HCT116 (cell line): ENCODE results near the gene EVX2.

Experiments used
- CTCF ChIP-seq, 3 experiments: fragments of 200-600 bp in 1 of 3; sonication (generic) in 1 of 3; IDR thresholded peaks in 2 of 3; conservative IDR thresholded peaks in 1 of 3; 2 replicates each; pipeline ENCODE4 v1.5.1; 2012 to 2017; ENCODE audit warnings: low read depth in 2 of 3, low read length in 2 of 3, antibody characterized with exemption in 1 of 3, borderline replicate concordance in 1 of 3, control low read depth in 1 of 3, mild to moderate bottlenecking in 1 of 3, mixed read lengths in 1 of 3, mixed run types in 1 of 3, moderate library complexity in 1 of 3; ENCODE audit not compliant: insufficient read depth in 1 of 3
- EZH2 ChIP-seq: fragments of 200-600 bp; sonication (generic); IDR thresholded peaks from 2 replicates; pipeline ENCODE4 v1.6.1; 2017; ENCODE audit warnings: antibody characterized with exemption, mixed run types
- POLR2AphosphoS5 ChIP-seq: IDR thresholded peaks from 2 replicates; pipeline ENCODE4 v1.6.1; 2011; ENCODE audit warnings: mild to moderate bottlenecking, low read depth, low read length, moderate library complexity
- TF ChIP-seq, protein P1 (sequence below): IDR thresholded peaks from 2 replicates; pipeline ENCODE4 v1.6.1; 2012

GRCh38 chr2:176096986-176097819 is 13.4 kb upstream of the EVX2 start:
- TF ChIP-seq, protein P1, sequence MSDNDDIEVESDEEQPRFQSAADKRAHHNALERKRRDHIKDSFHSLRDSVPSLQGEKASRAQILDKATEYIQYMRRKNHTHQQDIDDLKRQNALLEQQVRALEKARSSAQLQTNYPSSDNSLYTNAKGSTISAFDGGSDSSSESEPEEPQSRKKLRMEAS, result no peak
- TF ChIP-seq EZH2, result no peak
- TF ChIP-seq CTCF (IDR thresholded peaks at IDR 0.05 in 2 of 3, conservative IDR thresholded peaks at IDR 0.05 in 1 of 3; ENCODE audit: borderline replicate concordance in 1 of 3, insufficient read depth in 1 of 3, low read depth in 2 of 3, low read length in 2 of 3), result peak; percentile 79 to 87 (median 84)
- TF ChIP-seq POLR2AphosphoS5, result 0 out of 2 replicates have a peak, but pooled peaks have one; percentile 18
